DOHH2 (cell line): ENCODE measurements around the gene CDH10.

Experiments used
- H3F3A ChIP-seq: fragments of 200-600 bp; sonication (generic), shearing (Covaris generic); 2 replicates; pipeline ENCODE4 v1.6.0; 2016; ENCODE audit warnings: antibody characterized with exemption, mild to moderate bottlenecking; ENCODE audit not compliant: control insufficient read depth, insufficient read depth
- H3K27ac ChIP-seq: fragments of 200-600 bp; sonication (generic); 2 replicates; pipeline ENCODE4 v1.5.1; 2014; ENCODE audit warnings: low read depth, mild to moderate bottlenecking, low read length, moderate library complexity
- H3K27me3 ChIP-seq: fragments of 200-600 bp; sonication (generic); 2 replicates; pipeline ENCODE4 v1.6.1; 2014; ENCODE audit warnings: mild to moderate bottlenecking, low read length, mixed read lengths; ENCODE audit not compliant: control insufficient read depth
- H3K36me3 ChIP-seq: fragments of 200-600 bp; sonication (generic); 2 replicates; pipeline ENCODE4 v1.6.1; 2014; ENCODE audit warnings: mild to moderate bottlenecking, low read length, moderate library complexity, mixed read lengths; ENCODE audit not compliant: control insufficient read depth
- H3K4me1 ChIP-seq: fragments of 200-600 bp; sonication (generic); 2 replicates; pipeline ENCODE4 v1.6.1; 2014; ENCODE audit warnings: mild to moderate bottlenecking, low read length, mixed read lengths; ENCODE audit not compliant: control insufficient read depth
- H3K4me2 ChIP-seq: fragments of 200-600 bp; sonication (generic); 2 replicates; pipeline ENCODE4 v1.6.0; 2014; ENCODE audit warnings: mild to moderate bottlenecking, low read length, moderate library complexity
- H3K4me3 ChIP-seq: fragments of 200-600 bp; sonication (generic); 2 replicates; pipeline ENCODE4 v1.5.1; 2014; ENCODE audit warnings: mild to moderate bottlenecking, low read length, mixed read lengths
- H3K79me2 ChIP-seq: fragments of 200-600 bp; sonication (generic); 2 replicates; pipeline ENCODE4 v1.6.1; 2014; ENCODE audit warnings: mild to moderate bottlenecking, low read length, mixed read lengths; ENCODE audit not compliant: control insufficient read depth
- H3K9me2 ChIP-seq: fragments of 200-600 bp; sonication (generic); replicated peaks from 2 replicates; pipeline ENCODE4 v1.6.1; 2014; ENCODE audit warnings: mild to moderate bottlenecking, low read length, mixed read lengths; ENCODE audit not compliant: control insufficient read depth
- H3K9me3 ChIP-seq: fragments of 200-600 bp; sonication (generic); 2 replicates; pipeline ENCODE4 v1.6.1; 2014; ENCODE audit warnings: antibody characterized with exemption, low read length, mixed read lengths; ENCODE audit not compliant: control insufficient read depth, insufficient read depth
- H4K20me1 ChIP-seq: fragments of 200-600 bp; sonication (generic); 2 replicates; pipeline ENCODE4 v1.6.0; 2014; ENCODE audit warnings: low read depth, mild to moderate bottlenecking, antibody characterized with exemption, low read length, moderate library complexity; ENCODE audit not compliant: control insufficient read depth, insufficient read depth
- EZH2phosphoT487 ChIP-seq: fragments of 200-600 bp; sonication (generic); IDR thresholded peaks from 2 replicates; pipeline ENCODE4 v1.6.1; 2017; ENCODE audit warnings: borderline replicate concordance, mild to moderate bottlenecking, antibody characterized with exemption, low read length, moderate library complexity, mixed read lengths
- TF ChIP-seq, protein P1 (sequence below): fragments of 200-600 bp; sonication (generic); IDR thresholded peaks from one replicate; pipeline ENCODE4 v1.5.1; 2014; ENCODE audit warnings: antibody characterized with exemption, mild to moderate bottlenecking, low read depth, low read length; ENCODE audit not compliant: poor library complexity, severe bottlenecking

The CDH10 gene

DNA sequence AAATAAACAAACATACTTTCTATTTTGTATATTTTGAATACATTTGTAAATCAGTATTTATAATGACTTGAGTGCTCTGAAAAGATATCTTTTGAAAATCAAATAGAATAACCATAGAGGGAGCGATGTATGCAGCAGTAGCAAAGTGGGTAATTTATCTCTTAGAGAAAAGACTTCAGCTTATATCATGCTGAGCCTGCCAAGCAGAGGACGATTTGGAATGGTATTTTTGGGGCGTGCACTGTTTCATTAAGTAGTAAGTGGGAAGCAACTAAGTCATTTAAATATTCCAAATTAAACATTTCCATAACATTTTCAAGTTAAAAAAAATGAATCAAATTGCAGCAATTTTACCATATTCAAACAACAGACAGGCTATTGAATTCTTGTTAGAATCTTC lies 147.6 kb downstream of the CDH10 start:
- H3K9me3 ChIP-seq, result no peaks in the 10 kb centered on the region
- no peaks in the 10 kb centered on the region for H3K4me1 ChIP-seq
- TF ChIP-seq, protein P1, sequence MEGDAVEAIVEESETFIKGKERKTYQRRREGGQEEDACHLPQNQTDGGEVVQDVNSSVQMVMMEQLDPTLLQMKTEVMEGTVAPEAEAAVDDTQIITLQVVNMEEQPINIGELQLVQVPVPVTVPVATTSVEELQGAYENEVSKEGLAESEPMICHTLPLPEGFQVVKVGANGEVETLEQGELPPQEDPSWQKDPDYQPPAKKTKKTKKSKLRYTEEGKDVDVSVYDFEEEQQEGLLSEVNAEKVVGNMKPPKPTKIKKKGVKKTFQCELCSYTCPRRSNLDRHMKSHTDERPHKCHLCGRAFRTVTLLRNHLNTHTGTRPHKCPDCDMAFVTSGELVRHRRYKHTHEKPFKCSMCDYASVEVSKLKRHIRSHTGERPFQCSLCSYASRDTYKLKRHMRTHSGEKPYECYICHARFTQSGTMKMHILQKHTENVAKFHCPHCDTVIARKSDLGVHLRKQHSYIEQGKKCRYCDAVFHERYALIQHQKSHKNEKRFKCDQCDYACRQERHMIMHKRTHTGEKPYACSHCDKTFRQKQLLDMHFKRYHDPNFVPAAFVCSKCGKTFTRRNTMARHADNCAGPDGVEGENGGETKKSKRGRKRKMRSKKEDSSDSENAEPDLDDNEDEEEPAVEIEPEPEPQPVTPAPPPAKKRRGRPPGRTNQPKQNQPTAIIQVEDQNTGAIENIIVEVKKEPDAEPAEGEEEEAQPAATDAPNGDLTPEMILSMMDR, result no peak
- no peak for TF ChIP-seq EZH2phosphoT487
- no peak overlapping the region for H3K4me3 ChIP-seq
- no peaks in the 10 kb centered on the region for H3K79me2 ChIP-seq
- H3K36me3 ChIP-seq, result no peaks in the 10 kb centered on the region
- no peak overlapping the region for H3K4me2 ChIP-seq
- H3F3A ChIP-seq, result no peaks in the 10 kb centered on the region
- H3K27me3 ChIP-seq, result no peaks in the 10 kb centered on the region
- H3K27ac ChIP-seq, result no peak overlapping the region
- no peaks in the 10 kb centered on the region for H4K20me1 ChIP-seq
- H3K9me2 ChIP-seq, result no peaks in the 10 kb centered on the region

DNA sequence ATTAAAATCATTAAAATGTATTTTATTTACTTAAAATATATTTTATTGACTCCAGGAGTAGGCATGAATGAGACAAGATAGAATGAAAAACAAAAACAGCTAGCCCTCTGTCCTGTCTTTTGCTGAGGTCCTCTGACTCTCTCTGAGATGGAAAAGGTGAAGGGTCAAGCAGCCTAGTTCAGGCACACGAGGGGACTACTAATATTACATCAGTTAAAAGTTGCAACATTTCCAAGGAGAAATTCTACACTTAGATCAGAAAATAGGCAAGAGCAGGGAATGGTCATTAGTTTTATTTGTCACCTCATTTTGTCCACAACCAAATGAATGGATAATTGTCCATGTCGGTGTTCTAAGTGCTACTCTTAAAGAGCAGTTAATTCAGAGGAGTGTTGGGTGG lies 148.5 kb downstream of the CDH10 start:
- TF ChIP-seq EZH2phosphoT487, result no peak
- TF ChIP-seq, protein P1, result no peak
- Histone ChIP-seq H3K27me3 (no peaks in the 10 kb centered on the region), H3K79me2 (no peaks in the 10 kb centered on the region), H4K20me1 (no peaks in the 10 kb centered on the region), H3K27ac (no peak overlapping the region), H3K4me3 (no peak overlapping the region), H3K9me2 (no peaks in the 10 kb centered on the region), H3K36me3 (no peaks in the 10 kb centered on the region), H3K4me1 (no peaks in the 10 kb centered on the region), H3K4me2 (no peak overlapping the region), H3F3A (no peaks in the 10 kb centered on the region), H3K9me3 (no peaks in the 10 kb centered on the region)

DNA sequence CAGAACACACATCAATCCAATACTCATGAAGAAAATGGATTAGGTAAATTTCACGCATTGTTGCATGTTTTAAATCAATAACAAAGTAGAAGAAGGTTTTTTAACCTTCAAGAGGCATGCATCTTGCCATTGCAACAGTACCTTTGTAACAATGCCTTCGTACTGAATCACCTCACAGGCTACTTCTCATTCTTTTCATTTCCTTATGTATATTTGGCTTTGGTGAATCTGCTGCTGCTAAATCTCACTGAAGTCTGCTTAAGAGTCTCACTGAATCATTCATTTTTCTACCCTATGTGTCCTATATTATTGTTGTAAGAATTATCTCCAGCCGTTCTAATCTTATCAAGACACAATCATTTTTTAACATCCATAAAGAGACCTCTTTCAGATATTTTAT lies 152.5 kb downstream of the CDH10 start:
- no peak for TF ChIP-seq EZH2phosphoT487
- TF ChIP-seq, protein P1, result no peak
- Histone ChIP-seq H3K9me2 (no peaks in the 10 kb centered on the region), H3K27me3 (no peaks in the 10 kb centered on the region), H3K36me3 (no peaks in the 10 kb centered on the region), H4K20me1 (no peaks in the 10 kb centered on the region), H3K4me2 (no peak overlapping the region), H3K9me3 (no peaks in the 10 kb centered on the region), H3K79me2 (no peaks in the 10 kb centered on the region), H3K4me3 (no peak overlapping the region), H3K27ac (no peak overlapping the region), H3K4me1 (no peaks in the 10 kb centered on the region), H3F3A (no peaks in the 10 kb centered on the region)

DNA sequence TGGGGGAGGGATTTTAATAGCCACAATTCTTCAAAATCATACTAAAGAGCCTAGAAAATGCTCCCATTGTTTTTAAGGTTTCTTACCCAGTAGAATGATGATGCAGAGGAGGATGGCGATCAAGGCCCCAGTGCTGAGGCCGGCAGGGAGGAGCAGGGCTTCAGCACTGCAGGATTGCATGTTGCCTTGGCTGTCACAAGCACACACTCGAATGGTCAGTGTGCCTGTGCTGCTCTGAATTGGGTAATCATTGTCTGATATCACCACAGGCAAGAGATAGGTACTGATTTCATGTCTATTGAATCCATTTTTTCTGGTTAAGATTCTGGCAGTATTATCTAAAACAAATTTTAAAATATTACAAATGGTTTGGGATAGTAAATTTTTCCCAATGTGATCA lies 153.3 kb downstream of the CDH10 start:
- no peaks in the 10 kb centered on the region for H3F3A ChIP-seq
- no peak overlapping the region for H3K4me3 ChIP-seq
- no peaks in the 10 kb centered on the region for H3K9me3 ChIP-seq
- H4K20me1 ChIP-seq, result no peaks in the 10 kb centered on the region
- H3K4me2 ChIP-seq, result no peak overlapping the region
- TF ChIP-seq EZH2phosphoT487, result no peak
- TF ChIP-seq, protein P1, result no peak
- H3K4me1 ChIP-seq, result no peaks in the 10 kb centered on the region
- H3K9me2 ChIP-seq, result no peaks in the 10 kb centered on the region
- H3K27me3 ChIP-seq, result no peaks in the 10 kb centered on the region
- H3K36me3 ChIP-seq, result no peaks in the 10 kb centered on the region
- H3K27ac ChIP-seq, result no peak overlapping the region
- no peaks in the 10 kb centered on the region for H3K79me2 ChIP-seq
